Gastroesophageal sphincter (tissue), 3 donors: Measurements from ENCODE around the gene SORBS1.

Experiments used
- CTCF ChIP-seq, 4 experiments: fragments of 200-600 bp in 2 of 4; fragments of 450-650 bp in 2 of 4; sonication (generic) in 1 of 4; IDR thresholded peaks; one replicate each; pipeline ENCODE4 v1.5.1; 2017 to 2019; ENCODE audit warnings: antibody characterized with exemption in 4 of 4, mild to moderate bottlenecking in 2 of 4, moderate library complexity in 2 of 4
- POLR2A ChIP-seq, 2 donors: fragments of 450-650 bp; IDR thresholded peaks; one replicate each; pipeline ENCODE4 v1.6.1; 2017; ENCODE audit warnings: antibody characterized with exemption in 2 of 2, mild to moderate bottlenecking in 2 of 2, moderate library complexity in 1 of 2
- POLR2AphosphoS5 ChIP-seq: sonication (generic); formaldehyde crosslinking; IDR thresholded peaks from one replicate; pipeline ENCODE4 v1.6.1; 2017; ENCODE audit warnings: antibody characterized with exemption

GRCh38 chr10:95435548-95436279, 125.5 kb downstream of the SORBS1 start:
- no peak for TF ChIP-seq CTCF (IDR thresholded peaks at IDR 0.05)
- no peak for TF ChIP-seq POLR2A (IDR thresholded peaks at IDR 0.05)
- no peak for TF ChIP-seq POLR2AphosphoS5
